ENCODE data around the gene NRIP1.

DNA sequence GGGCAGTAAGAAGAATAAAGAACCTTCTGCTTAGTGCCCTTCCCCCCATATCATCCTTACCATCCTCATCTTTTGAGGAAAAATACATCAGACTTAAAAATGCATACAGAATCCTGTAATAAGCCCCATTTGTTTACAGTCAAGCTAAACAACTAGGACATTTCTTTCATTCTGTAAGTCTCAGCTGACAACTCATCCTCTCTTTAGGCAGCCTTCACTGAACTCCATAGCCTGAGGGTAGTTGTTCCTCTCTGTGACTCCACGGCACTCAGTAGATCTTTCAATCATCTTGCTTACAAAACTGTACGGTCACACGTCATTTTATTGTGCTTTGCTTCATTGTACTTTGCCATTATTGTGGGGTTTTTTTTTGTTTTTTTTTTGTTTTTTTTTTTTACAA lies 82.5 kb downstream of the NRIP1 start:
- TF ChIP-seq, protein P1, sequence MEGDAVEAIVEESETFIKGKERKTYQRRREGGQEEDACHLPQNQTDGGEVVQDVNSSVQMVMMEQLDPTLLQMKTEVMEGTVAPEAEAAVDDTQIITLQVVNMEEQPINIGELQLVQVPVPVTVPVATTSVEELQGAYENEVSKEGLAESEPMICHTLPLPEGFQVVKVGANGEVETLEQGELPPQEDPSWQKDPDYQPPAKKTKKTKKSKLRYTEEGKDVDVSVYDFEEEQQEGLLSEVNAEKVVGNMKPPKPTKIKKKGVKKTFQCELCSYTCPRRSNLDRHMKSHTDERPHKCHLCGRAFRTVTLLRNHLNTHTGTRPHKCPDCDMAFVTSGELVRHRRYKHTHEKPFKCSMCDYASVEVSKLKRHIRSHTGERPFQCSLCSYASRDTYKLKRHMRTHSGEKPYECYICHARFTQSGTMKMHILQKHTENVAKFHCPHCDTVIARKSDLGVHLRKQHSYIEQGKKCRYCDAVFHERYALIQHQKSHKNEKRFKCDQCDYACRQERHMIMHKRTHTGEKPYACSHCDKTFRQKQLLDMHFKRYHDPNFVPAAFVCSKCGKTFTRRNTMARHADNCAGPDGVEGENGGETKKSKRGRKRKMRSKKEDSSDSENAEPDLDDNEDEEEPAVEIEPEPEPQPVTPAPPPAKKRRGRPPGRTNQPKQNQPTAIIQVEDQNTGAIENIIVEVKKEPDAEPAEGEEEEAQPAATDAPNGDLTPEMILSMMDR (conservative IDR thresholded peaks at IDR 0.05 in 1 of 2, IDR thresholded peaks at IDR 0.05 in 1 of 2; ENCODE audit: extremely low read depth in 1 of 2, insufficient read depth in 1 of 2, low read depth in 1 of 2, low read length in 2 of 2), result no peak
- TF ChIP-seq EZH2 (IDR thresholded peaks at IDR 0.05; ENCODE audit: borderline replicate concordance, low read length), result no peak
